GM20000 (cell line): ENCODE data around the gene PNISR.

Experiments
- DNase-seq: peaks from one replicate; pipeline ENCODE4 v3.0.0; 2012; ENCODE audit warnings: low spot score
- CTCF ChIP-seq: IDR thresholded peaks from 2 replicates; pipeline ENCODE4 v1.5.1; 2012; ENCODE audit warnings: mild to moderate bottlenecking, control low read depth; ENCODE audit errors: extremely low read depth, missing control alignments

PNISR gene

DNA sequence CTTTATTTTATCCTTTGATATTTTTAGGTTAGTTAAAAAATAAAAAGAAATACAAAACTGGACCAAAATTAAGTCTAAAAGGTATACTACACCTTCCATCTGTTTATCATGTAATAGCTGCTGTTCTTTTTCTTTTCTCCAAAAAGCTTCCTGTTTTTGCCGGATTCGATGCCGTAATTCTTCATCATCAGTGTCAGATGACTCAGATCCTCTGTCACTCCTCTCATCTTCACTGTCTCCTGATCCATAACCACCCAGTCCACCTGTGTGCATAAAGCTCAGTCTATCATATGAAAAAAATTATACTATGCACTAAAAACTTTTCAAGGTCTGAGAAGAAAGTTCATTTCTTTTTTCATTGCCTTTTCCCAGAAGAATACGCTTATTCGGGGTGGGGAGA is 22.7 kb downstream of the PNISR start:
- no peak for TF ChIP-seq CTCF
- no peak for DNase-seq

GRCh38 chr6:99397287-99397686 is 27.8 kb downstream of the PNISR start:
- no peak for DNase-seq
- no peak for TF ChIP-seq CTCF

- no peak for TF ChIP-seq CTCF
- DNase-seq = peak; percentile 82
These were observed 31.2 kb downstream of the PNISR start, which contains the start of gene COQ3 for GRCh38 chr6:99393698-99394531. COQ3 (minus strand) TSS chr6:99394195; CDS start chr6:99394179, 16 bp downstream.

DNA sequence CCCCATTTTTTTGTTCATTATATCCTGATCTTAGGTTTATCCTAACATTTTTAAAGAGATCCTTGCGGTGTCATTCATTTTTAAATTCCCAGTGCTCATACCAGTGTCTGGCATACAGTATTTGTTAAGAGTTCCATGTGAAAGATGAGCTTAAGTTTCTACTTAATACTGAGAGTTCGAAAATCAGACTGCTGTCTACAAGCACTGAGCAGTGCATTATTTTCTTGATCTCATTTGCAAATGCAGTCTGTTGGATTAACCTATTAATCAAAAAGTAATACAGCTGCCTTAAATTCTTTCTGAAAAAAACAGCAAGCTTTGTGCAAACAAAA is 31.8 kb downstream of the PNISR start:
- no peak for DNase-seq
- no peak for TF ChIP-seq CTCF

DNA sequence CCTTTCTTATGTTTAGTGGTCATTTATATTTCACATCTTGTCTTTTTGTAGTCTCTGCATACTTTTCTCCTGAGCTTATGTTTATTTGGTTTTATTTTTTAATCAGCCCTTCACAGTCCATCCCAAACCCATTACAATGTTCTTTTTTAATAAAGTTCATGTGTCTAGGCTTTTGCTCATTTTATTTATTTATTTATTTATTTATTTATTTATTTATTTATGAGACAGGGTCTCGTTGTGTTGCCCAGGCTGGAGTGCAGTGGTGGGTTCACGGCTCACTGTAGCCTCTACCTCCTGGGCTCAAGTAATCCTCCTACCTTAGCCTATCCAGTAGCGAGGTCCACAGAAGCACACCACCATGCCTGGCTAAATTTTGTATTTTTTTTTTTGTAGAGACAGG is 34.2 kb downstream of the PNISR start:
- TF ChIP-seq CTCF = no peak
- DNase-seq = no peak

- TF ChIP-seq CTCF = no peak
These were observed 40.6 kb downstream of the PNISR start for GRCh38 chr6:99384507-99384906.

DNA sequence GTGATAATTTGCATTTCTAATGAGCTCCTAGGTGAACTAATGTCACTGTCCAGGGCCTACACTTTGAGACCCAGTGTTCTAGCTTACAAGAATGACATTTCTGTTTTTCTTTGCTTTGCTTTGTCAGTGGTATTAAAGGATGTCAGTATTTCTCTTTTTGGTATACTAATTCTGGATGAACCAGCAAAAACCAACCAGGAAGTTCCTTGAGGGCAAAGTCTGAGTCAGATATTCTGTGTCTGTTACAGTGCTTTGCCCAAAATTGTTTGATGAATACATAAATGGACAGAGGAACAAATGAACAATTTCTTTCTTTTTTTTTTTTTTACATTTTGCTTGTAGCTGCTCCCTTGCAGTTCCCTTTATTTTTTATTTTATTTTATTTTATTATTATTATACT is 46.5 kb downstream of the PNISR start:
- TF ChIP-seq CTCF = no peak

More at GRCh38 chr6:99384507-99384906, 40.6 kb downstream of the PNISR start:
- DNase-seq = no peak

More for the DNA sequence above, 46.5 kb downstream of the PNISR start:
- DNase-seq = no peak
